HG02798 (cell line): ENCODE results near the gene GRK5.

Experiments used
- ATAC-seq: cut with Tn5 transposase; IDR thresholded peaks from one replicate; pipeline ENCODE4 v1.9.1; 2021; ENCODE audit warnings: mild to moderate bottlenecking; ENCODE audit not compliant: unreplicated experiment, poor library complexity

Gene GRK5

GRCh38 chr10:119331061-119331460, 123.7 kb downstream of the GRK5 start:
- no peak for ATAC-seq

DNA sequence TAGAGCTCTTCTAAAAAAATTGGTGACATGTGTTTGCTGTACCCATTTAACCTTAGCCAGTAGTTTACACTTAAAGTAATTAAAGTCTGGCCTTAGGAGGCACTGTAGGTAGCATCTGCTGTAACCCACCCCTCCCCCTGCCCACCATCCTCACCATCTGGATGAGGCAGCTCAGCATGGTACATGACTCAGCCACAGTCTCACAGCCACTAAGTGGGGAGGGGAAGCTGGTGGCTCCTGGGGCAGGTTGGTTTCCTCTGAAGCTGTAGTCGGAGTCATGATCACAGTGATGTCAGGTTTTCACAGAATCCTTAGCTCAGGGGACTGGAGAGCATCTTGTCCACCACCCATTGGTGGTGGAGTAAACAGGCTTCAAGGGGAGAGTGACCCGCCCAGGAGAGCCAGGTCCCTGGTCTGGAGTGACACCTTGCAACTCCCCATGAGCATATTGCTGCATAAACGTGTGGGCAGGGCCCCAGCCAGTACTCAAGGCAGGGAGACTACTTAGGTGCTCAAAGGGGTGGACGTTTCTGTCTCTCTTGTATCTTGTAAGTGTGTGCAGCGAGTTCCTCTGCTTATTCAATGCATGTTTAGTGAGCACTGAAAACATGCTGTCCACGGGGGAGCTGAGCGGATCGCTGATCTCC, 125.9 kb downstream of the GRK5 start:
- ATAC-seq, result no peak

- no peak for ATAC-seq
Measured at GRCh38 chr10:119335671-119336353, 128.4 kb downstream of the GRK5 start.

- ATAC-seq, result no peak
Measured at GRCh38 chr10:119336599-119336998, 129.2 kb downstream of the GRK5 start.

- ATAC-seq, result no peak
Measured at GRCh38 chr10:119337223-119337622, 129.9 kb downstream of the GRK5 start.

GRCh38 chr10:119337796-119338432, 130.5 kb downstream of the GRK5 start:
- ATAC-seq, result no peak

DNA sequence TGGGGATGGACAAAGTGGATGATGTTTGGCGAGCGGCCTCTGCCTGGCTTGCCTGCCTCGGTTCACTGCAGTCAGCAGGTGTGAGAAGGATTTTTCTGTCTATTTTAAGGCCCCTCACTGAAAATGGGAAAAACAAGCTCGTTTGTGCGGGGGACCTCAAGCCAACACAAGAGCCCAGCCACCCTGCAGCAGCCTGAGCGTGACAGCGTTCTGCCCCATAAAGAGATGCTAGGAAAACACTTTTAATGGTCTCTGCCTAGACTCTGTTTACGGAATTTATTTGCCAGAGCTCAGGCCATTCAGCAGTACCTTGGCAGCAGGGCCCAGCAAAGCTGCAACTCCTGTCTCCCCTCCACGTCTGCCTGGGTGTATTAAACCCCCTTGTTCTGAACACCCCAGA, 131.7 kb downstream of the GRK5 start:
- ATAC-seq, result no peak

DNA sequence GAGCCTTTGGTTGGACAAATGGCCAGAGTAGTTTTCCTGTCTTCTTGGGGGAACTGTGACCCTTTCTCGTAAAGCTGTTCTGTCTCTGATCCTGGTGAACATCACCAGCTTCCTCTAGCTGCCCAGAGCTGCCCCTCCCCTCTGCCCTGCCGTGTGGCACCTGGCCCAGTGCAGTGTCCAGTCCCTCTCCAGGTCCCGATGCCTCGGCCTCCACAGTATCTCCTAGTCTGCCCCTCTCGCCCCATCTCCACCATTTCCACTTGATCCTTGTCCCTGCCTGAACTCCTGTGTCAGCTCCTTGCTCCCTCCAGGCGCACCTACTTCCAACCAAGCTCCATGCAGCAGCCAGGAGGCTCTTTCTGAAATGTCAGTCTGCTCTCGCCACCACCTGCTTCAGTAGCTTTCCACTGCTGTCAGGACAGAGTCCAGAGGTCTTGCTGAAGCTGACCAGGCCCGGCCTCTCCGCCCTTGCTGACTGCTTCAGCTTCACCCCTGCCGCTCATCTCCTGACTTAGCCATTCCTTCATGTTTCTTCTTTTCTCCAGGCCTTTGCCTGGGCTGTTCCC, 133.6 kb downstream of the GRK5 start:
- no peak for ATAC-seq

GRCh38 chr10:119341459-119342301, 134.3 kb downstream of the GRK5 start:
- ATAC-seq, result no peak

- ATAC-seq, result no peak
Measured at GRCh38 chr10:119342335-119342734, 135.0 kb downstream of the GRK5 start.

- no peak for ATAC-seq
Measured at GRCh38 chr10:119343011-119343601, 135.7 kb downstream of the GRK5 start.

GRCh38 chr10:119344381-119344780, 137.0 kb downstream of the GRK5 start:
- no peak for ATAC-seq

- ATAC-seq, result no peak
Measured at GRCh38 chr10:119346095-119346832, 138.9 kb downstream of the GRK5 start.

GRCh38 chr10:119347181-119347974, 140.0 kb downstream of the GRK5 start:
- no peak for ATAC-seq

DNA sequence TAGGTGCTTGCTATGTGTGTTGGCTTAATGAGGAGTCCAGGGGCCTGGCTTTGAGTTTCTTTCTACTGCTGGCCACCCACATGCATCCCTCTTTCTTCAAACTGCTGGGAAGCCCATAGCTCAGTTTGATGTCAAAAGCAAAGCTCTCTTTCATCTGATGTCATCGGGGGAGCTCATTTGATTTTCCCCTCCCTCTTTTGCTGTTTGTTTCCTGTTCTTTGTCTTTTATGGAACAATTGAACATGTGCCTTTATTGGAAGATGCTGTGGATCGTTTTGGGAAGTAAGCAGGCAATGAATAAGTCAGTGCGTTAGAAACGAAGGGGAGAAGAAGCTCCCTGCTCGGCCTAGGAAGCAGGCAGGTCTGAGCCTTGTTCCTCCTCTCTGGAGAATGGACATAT, 140.7 kb downstream of the GRK5 start:
- ATAC-seq, result no peak

DNA sequence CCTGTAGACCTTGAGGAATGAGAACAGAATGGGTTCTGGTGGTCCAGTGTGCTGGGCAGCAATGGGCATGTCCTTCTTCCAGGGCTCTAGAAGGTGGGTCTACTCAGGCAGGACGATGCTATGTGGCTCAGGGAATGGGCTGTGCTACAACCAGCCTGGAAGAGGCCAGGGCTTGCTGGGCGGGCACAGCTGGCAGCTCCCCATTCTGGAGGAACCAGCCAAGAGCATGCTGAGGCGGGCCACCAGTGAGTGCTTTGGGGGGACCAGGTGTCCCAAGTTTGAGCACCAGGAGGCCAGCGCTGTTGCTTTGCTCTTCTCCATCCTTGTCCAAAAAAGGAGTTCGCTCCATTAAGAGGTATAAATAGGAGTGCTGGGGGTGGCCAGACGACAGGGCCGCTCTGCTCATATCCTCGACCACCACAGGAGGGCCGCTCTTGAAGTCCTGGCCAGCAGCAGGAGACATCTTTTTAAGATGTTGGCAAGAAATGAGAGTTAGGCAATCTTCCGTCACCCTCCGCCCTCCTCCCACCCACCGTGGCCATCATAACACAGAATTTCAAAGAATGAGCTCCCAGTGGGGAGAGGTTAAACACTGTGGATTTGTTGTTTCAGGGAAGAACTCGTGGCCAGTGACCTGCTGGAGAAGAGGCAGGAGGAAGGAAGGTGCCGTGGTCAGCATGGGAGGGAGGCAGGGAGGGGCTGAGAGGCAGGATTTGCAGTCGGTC, 141.3 kb downstream of the GRK5 start:
- ATAC-seq, result no peak

DNA sequence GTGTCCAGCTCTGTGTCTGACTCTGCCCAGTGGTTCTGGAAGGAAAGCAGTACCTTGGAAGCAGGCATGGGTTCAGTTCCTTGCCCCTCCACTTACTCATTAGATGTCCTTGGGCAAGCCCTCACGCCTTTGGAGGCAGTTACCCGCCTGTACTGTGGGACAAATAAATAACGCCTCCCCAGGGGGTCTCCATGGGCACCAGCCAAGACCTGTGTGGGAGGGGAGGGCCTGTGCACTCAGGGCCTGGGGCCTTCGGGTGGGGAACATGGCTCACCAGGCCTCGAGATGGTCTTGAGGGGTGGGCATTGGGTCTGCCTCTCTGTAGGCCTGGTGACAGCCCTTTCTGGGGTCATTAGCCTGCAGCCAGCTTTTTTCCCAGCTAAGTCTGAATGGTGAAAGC, 142.0 kb downstream of the GRK5 start:
- ATAC-seq, result no peak

DNA sequence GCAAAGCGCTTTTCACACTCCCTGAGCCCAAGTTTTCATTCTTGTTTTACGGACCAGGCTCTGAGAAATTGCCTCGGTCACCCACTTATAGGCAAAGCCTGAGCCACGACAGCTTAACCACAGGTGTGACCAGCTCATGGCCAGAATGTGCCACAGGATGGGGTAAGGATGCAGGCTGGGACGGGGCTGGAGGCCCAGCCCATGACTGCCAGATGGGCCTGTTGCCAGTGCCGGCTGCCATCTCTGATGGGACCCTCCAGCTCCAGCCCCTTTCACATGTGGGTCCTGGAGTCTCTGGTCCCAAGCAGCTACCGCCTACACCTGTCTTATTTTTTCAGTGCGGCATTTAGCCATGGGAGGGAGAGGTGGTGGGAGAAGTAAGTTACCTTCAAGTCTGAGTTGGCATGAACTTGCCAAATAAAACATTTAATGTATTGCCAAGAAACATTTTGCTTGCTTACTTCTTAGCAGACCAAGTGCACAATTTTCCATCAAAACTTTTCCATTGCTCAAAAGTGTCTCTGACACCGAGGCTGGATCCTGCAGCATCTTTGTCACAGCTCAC, 142.6 kb downstream of the GRK5 start:
- ATAC-seq, result no peak
